H54 (cell line): ENCODE results near the gene CCDC85B.
A peak's percentile ranks its signal among the peaks of the same experiment; 100 is the strongest.

Source experiments
- DNase-seq: peaks from one replicate; pipeline ENCODE4 v3.0.0; 2011; ENCODE audit warnings: low spot score, mixed read lengths; ENCODE audit not compliant: insufficient read length
- FAIRE-seq: peaks from 3 replicates; lab custom pipeline; 2011; peaks lifted over from hg19 to GRCh38; lab: Jason Lieb, UNC
- POLR2A ChIP-seq: IDR thresholded peaks from 2 replicates; pipeline ENCODE4 v1.6.1; 2011; ENCODE audit warnings: low read depth, mild to moderate bottlenecking, low read length

CCDC85B gene

DNA sequence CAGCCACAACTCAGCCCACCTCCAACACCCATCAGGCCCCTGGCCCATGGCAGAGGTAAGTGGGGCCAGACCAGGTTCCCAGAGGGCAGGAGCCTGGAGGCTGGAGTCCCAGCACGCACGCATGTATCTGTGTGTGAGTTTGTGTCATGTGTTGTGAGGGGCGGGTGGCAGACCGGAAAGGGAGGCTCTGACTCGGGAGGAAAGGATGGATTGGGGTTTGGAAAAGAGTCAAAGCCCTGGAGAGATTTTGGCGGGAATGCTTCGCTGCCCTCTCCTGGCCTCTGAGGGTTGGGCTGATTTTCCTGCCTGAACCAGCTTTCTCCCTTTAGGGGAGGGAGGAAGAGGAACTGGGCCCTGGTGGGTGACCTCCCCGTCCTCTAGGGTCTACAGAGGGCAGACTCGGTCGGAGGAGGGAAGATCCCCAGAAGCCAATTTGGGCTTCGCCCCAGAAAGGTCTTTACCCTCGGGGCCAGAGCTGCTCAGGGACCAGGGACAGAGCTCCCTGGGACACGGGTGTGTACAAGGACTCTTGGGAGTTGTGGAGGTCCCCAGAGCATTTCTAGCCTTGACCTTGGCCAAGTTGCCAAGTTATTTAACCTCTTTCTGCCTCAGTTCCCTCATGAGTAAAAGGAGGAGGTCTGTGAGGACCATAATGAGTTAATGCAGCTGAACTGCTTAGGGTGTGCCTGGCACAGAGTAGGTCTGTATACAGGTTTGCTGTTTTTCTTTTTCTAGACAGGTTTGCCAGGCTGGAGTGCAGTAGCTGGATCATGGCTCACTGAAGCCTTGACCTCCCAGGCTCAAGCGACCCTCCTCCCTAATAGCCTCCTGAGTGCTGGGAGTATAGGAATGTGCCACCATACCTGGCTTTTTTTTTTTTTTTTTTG lies 21.5 kb downstream of the CCDC85B start:
- peak; percentile 24; the same call in 1 of the 2 replicates for TF ChIP-seq POLR2A
- DNase-seq (no peak), FAIRE-seq (no peak)

GRCh38 chr11:65912845-65913244 lies 22.4 kb downstream of the CCDC85B start:
- DNase-seq (no peak), FAIRE-seq (no peak)
- TF ChIP-seq POLR2A = no peak

DNA sequence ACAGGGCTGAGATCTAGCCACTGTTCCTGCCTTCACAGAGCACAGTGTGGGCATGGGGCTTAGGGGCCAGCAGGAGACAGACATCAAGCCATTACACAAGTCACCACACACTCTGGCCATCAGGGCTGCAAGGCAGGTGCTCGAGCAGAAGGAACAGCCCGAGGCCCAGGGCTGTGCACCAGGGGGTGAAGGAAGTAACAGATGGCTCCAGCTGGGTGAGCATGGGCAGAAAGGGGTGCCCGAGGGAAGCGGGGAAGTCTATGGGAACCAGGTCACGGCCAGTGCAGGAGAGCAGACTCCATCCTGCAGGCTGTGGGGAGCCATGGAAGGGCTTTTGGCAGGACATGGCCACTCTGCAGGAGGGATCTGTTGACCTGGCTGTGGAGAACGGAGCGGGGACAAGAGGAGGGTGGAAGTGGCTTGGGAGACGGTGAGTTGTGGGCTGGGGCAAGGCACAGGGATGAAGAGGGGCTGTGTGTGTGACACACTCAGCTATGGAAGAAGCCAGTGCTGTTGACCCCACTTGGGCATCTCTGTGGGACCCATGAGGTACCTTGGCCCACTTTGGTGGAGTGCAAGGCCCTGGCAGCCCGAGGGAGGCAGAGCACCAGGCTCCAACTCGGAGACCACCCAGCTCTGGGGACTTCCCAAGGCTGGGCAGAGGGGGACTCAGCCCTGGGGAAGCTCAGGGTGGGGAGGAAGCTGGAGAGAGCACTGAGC lies 24.8 kb downstream of the CCDC85B start:
- no peak for FAIRE-seq

DNA sequence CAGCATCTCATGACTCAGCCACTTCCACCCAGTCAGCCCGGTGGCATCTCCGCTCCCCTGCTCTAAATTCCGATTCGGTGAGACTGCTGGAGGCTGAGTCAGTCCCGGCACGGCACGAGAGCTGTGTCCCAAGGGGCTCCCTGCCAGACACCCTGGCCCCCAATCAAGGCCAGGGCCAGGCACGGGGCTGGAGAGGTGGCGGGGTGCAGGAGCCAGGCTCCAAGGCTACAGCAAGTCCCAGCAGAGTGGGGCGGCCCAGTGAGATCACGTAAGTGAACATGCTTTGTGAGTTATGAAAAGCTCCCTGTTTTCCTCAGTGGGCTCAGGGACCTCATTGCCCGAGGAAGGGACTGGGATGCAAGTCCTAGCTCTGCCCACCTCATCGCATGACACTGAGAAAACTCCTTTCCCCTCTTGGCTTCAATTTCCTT lies 25.4 kb downstream of the CCDC85B start:
- DNase-seq (peak; percentile 95), FAIRE-seq (no peak)
- peak; percentile 38; the same call in 1 of the 2 replicates for TF ChIP-seq POLR2A

More for the DNA sequence above, 24.8 kb downstream of the CCDC85B start:
- no peak for DNase-seq
- TF ChIP-seq POLR2A = peak; percentile 44

DNA sequence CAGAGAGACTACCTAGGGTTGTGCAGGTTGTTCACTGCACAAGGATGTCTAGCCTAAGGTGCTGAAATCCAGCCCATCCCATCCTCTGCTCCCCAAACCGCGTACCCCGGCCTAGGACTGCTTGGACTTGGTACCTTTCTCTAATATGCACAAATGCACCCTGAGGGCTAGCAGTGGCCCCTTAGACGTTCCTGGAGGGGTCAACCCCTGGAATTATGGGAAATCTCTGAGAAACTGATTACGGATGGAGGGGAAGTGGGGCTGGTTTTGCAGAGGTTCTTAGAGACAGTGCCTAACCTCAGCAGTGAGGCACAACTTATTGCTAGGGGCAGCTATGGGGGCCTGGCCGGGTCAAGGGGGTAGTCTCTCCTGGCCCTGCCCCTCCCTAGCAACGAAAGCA lies 25.9 kb downstream of the CCDC85B start:
- DNase-seq = no peak
- TF ChIP-seq POLR2A = no peak
- FAIRE-seq = no peak

GRCh38 chr11:65917077-65917433 lies 26.6 kb downstream of the CCDC85B start:
- TF ChIP-seq POLR2A = no peak
- FAIRE-seq (no peak), DNase-seq (no peak)

- no peak for DNase-seq
- peak; percentile 13; the same call in 1 of the 2 replicates for TF ChIP-seq POLR2A
- FAIRE-seq = no peak
Observed at GRCh38 chr11:65917434-65918210, 27.1 kb downstream of the CCDC85B start.

GRCh38 chr11:65918211-65919140 lies 28.0 kb downstream of the CCDC85B start, which contains the start of gene C11orf68:
TSS of gene C11orf68 (minus strand) at chr11:65919062. CDS start at chr11:65919031, 31 bp downstream.
- TF ChIP-seq POLR2A = peak; percentile 92
- FAIRE-seq = no peak
- no peak for DNase-seq

GRCh38 chr11:65919141-65919572 lies 28.7 kb downstream of the CCDC85B start, which contains the start of gene DRAP1:
TSS of gene DRAP1 (plus strand) at chr11:65919426. CDS start at chr11:65919502, 76 bp downstream.
- DNase-seq = peak; percentile 91
- TF ChIP-seq POLR2A = peak; percentile 73
- FAIRE-seq = no peak

DNA sequence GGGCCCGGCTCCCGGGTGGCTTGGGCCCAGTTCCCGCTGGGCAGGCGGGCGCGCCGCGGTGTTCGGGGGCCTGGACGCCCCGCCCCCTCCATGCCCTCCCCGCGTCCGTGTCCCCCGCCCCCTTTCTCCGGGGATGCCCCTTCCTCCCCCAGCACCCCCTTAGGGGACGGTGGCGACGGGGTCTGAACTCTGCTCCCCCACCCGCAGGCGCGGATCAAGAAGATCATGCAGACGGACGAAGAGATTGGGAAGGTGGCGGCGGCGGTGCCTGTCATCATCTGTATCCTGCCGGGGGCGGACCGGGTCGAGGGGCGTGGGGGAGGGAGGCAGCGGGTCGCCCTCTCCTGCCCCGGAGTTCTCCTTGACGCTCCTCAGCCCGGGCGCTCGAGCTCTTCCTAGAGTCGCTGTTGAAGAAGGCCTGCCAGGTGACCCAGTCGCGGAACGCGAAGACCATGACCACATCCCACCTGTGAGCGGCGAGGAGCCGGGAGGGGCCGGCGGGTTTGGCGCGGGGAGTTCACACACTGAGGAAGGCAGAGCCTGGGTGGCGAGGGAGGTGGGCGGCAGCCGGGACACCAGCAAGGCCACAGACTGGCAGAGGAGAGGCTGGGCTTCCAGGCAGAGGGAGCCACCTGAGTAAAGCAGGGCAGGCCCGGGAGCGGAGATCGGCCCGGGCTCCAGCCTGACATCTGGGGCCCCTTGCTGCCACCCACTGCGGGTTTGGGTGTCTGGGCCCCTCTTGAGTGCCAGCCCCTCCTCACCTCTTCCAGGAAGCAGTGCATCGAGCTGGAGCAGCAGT lies 29.3 kb downstream of the CCDC85B start:
- FAIRE-seq = no peak

GRCh38 chr11:65920372-65920802 lies 29.9 kb downstream of the CCDC85B start:
- FAIRE-seq = no peak
- TF ChIP-seq POLR2A = no peak
- DNase-seq = no peak

More for the DNA sequence above, 29.3 kb downstream of the CCDC85B start:
- no peak for TF ChIP-seq POLR2A
- DNase-seq = no peak
